ENCODE data around the gene GMDS. TPM values are rescaled to one million over a fixed set of nuclear protein-coding genes. Genes with fewer than 3 reads are reported as not detected.

GMDS gene
- total RNA-seq, 1 experiment from 2014 or later = 27.6 TPM

DNA sequence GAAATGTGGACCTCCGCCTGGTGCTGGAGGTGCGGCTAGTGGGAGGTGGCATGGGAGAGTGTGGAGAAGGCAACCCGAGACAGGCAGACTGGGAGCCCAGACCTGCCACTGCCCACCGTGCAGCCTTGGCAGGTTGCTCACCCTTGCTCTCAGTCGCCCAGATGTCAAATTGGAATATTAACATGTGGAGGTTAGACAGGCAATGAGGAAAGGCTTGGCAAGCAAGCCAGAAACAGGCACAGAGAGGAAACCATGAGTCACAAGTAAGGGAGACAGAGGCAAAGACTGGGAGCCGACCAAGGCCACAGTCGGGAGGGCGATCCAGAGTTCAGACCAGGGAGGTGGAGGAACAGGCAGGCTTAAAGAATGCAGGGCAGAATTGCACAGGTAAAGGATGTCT lies 457.5 kb downstream of the GMDS start:
- no peak overlapping the region for H3K23ac ChIP-seq (ENCODE audit: insufficient read length, low read depth, low read length)
- no peak overlapping the region for H2BK12ac ChIP-seq (ENCODE audit: insufficient read length, low read depth, low read length)
- H2BK120ac ChIP-seq (ENCODE audit: low read depth, low read length, poor library complexity, severe bottlenecking) = no peak overlapping the region
- no peak overlapping the region for H3K14ac ChIP-seq (ENCODE audit: insufficient read depth, low read length)
- no peak overlapping the region for H2BK15ac ChIP-seq (ENCODE audit: low read depth, low read length)
- no peaks in the 10 kb centered on the region for H3K4me1 Mint-ChIP-seq
- H3K18ac ChIP-seq (ENCODE audit: insufficient read length, low read depth, low read length) = no peak overlapping the region
- no peak for DNase-seq
- no peak overlapping the region for H3K9ac ChIP-seq (ENCODE audit: extremely low read depth, insufficient read length, low read length)
- H3K36me3 Mint-ChIP-seq (ENCODE audit: insufficient read depth in 1 of 3, low read depth in 3 of 3) = no peaks in the 10 kb centered on the region
- no peak overlapping the region for H3K4ac ChIP-seq (ENCODE audit: low read depth, low read length)
- no peaks in the 10 kb centered on the region for H4K20me1 ChIP-seq (ENCODE audit: control insufficient read depth, insufficient read depth, insufficient read length)
- no peak overlapping the region for H3K27ac Mint-ChIP-seq
- no peak overlapping the region for H3K4me2 ChIP-seq (ENCODE audit: insufficient read depth, insufficient read length, low read length)
- H4K8ac ChIP-seq (replicated peaks; ENCODE audit: insufficient read length, low read depth, low read length) = no peak overlapping the region
- H2AK5ac ChIP-seq (ENCODE audit: insufficient read length, low read length) = no peak overlapping the region
- H3K23me2 ChIP-seq (ENCODE audit: insufficient read length, low read depth, low read length, poor library complexity, severe bottlenecking) = no peaks in the 10 kb centered on the region
- no peak overlapping the region for H3K4me3 Mint-ChIP-seq
- no peaks in the 10 kb centered on the region for H3K27me3 ChIP-seq (ENCODE audit: insufficient read depth, low read length)
- H3K27ac ChIP-seq (ENCODE audit: insufficient read length, low read depth, low read length) = no peak overlapping the region
- no peak overlapping the region for H2BK5ac ChIP-seq (ENCODE audit: insufficient read length, low read length)
- no peaks in the 10 kb centered on the region for H3K4me1 ChIP-seq (ENCODE audit: insufficient read depth, low read length)
- no peak overlapping the region for H2AFZ ChIP-seq (ENCODE audit: low read length)
- no peaks in the 10 kb centered on the region for H3K79me2 ChIP-seq (ENCODE audit: insufficient read depth, low read length)
- no peak overlapping the region for H4K91ac ChIP-seq (ENCODE audit: insufficient read length, low read depth, low read length)
- H4K5ac ChIP-seq (ENCODE audit: insufficient read length, low read depth, low read length) = no peak overlapping the region
- WGBS (ENCODE audit: extremely low coverage, insufficient read length, low lambda C conversion rate) = no CpG with 5 or more reads among the region's 8 CpGs
- no peak overlapping the region for H3K56ac ChIP-seq (ENCODE audit: insufficient read length, low read depth, low read length)
- H3K9me3 Mint-ChIP-seq = no peaks in the 10 kb centered on the region
- H3K9me3 ChIP-seq (ENCODE audit: control insufficient read depth, low read depth, low read length) = no peaks in the 10 kb centered on the region
- H3K79me1 ChIP-seq (ENCODE audit: insufficient read depth, low read depth, low read length, poor library complexity, severe bottlenecking) = no peaks in the 10 kb centered on the region
- no peak overlapping the region for H3T11ph ChIP-seq (ENCODE audit: low read length)
- TF ChIP-seq, protein P1, sequence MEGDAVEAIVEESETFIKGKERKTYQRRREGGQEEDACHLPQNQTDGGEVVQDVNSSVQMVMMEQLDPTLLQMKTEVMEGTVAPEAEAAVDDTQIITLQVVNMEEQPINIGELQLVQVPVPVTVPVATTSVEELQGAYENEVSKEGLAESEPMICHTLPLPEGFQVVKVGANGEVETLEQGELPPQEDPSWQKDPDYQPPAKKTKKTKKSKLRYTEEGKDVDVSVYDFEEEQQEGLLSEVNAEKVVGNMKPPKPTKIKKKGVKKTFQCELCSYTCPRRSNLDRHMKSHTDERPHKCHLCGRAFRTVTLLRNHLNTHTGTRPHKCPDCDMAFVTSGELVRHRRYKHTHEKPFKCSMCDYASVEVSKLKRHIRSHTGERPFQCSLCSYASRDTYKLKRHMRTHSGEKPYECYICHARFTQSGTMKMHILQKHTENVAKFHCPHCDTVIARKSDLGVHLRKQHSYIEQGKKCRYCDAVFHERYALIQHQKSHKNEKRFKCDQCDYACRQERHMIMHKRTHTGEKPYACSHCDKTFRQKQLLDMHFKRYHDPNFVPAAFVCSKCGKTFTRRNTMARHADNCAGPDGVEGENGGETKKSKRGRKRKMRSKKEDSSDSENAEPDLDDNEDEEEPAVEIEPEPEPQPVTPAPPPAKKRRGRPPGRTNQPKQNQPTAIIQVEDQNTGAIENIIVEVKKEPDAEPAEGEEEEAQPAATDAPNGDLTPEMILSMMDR (conservative IDR thresholded peaks at IDR 0.05) = no peak
- H2BK20ac ChIP-seq (ENCODE audit: low read depth, low read length, poor library complexity, severe bottlenecking) = no peak overlapping the region
- no peaks in the 10 kb centered on the region for H3K27me3 Mint-ChIP-seq (ENCODE audit: low read depth)
